GM18907 (cell line): Measurements from ENCODE around the gene YRDC.
"Not testable (repeated sequence)": the region's sequence is repeated elsewhere in the genome, so short reads cannot be mapped to it uniquely, and the experiment has no call there.

ENCODE experiments used
- ATAC-seq: cut with Tn5 transposase; IDR thresholded peaks from one replicate; pipeline ENCODE4 v1.9.1; 2021; ENCODE audit warnings: mild to moderate bottlenecking, moderate library complexity; ENCODE audit not compliant: unreplicated experiment

YRDC gene

DNA sequence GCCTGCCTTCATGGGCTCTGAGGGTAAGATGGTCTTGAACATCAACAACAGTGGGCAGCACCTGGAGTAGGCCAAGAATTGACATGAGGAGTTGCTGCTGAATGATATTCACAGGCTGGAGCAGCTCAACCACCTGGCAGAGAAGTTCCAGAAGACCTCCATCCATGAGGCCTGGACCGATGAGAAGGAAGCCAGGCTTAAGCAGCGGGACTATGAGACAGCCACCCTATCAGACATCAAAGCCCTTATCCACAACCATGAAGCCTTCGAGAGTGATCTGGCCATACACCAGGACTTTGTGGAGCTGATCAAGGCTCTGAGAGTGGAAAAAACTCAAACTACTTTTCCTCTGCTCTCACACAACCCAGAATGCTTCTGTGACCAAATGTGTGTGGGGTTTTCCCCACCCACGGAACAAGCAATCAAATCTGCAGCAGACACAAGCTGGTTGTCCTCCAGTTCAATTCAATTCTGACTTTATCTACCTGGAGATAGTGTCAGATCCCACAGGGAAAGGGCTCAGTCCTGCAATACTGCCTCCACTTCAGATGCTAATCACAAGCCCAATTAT lies 31.0 kb downstream of the YRDC start:
- ATAC-seq = no peak

DNA sequence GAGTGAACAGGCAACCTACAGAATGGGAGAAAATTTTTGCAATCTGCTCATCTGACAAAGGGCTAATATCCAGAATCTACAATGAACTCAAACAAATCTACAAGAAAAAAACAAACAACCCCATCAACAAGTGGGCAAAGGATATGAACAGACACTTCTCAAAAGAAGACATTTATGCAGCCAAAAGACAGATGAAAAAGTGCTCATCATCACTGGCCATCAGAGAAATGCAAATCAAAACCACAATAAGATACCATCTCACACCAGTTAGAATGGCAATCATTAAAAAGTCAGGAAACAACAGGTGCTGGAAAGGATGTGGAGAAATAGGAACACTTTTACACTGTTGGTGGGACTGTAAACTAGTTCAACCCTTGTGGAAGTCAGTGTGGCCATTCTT lies 36.6 kb downstream of the YRDC start:
- not testable (repeated sequence) for ATAC-seq

DNA sequence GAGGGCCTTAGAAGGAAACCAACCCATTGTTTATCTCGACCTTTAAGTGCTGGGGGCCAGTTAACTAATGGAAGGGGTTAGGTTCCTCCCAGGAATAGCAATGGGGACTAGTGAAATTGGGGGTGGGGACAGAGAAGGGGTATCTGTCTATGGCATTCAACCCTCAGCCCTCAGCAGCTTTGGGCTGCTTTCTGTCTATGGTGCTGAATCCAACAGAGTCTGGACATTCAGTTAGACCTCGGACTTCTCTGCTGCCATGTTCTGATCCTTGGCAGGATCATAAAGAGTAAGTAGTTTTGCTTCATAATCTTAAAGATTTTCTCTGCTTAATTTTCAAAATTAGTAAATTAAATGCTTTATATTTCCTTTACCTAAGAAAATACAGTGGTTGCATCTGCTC lies 40.5 kb downstream of the YRDC start:
- no peak for ATAC-seq

GRCh38 chr1:37765916-37766664 lies 41.9 kb downstream of the YRDC start:
- no peak for ATAC-seq

DNA sequence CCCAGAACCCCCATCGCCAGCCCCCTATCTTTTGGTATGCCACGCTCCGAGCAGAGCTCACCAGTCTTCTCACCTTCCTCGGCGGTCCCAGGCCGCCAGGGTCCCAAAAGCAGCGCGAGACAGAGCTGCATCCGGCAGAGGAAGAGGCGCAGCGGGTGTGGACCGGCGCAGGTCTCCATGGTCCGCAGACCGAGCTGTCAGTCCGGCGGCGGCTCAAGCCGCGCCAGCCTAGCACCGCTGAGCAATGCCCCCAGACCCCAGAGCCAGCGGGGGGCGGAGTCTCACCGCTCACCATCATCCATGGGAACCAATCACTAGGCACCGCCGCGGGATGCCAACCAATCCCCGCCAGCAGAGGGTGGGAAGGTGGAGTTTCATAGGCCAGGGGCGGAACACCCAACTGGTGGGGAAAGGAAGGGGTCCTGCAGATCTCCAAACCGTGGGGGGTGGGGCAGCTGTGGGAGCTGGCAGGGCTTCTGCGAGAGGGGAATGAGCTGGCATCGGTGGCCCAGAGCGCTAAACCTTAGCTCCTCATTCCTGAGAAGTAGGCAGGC lies 43.0 kb downstream of the YRDC start, which contains the start of gene EPHA10:
EPHA10 (minus strand) TSS at position 233 of the 554 bp plus-strand sequence; CDS start at position 179, 54 bp downstream.
- no peak for ATAC-seq

GRCh38 chr1:37764414-37764825 lies 43.6 kb downstream of the YRDC start:
- no peak for ATAC-seq

- ATAC-seq = no peak
These were observed 44.1 kb downstream of the YRDC start for GRCh38 chr1:37763791-37764413.

- ATAC-seq = no peak
These were observed 45.5 kb downstream of the YRDC start for GRCh38 chr1:37762516-37762915.

- ATAC-seq = no peak
These were observed 46.5 kb downstream of the YRDC start for GRCh38 chr1:37761416-37762095.

GRCh38 chr1:37759451-37759850 lies 48.6 kb downstream of the YRDC start:
- no peak for ATAC-seq

- no peak for ATAC-seq
These were observed 52.0 kb downstream of the YRDC start for GRCh38 chr1:37755951-37756560.

DNA sequence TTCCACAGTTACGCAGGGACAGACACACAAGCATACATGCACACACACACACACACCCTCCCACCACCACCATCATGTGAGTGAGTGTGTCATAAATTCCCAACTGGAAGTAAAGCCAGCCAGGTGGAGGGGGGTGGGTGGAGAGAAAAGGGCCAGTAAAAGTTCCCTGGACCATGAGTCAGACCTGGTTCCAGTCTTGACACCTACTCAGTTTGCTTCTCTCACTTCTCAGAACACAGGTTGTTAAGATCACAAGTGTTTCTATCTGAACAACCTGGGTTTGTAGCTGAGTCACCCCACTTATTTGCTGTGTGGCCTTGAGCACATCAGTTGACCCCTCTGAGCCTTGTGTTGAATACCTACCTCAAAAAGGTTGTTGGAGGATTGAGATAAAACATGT lies 52.7 kb downstream of the YRDC start:
- no peak for ATAC-seq

GRCh38 chr1:37753473-37754321 lies 54.3 kb downstream of the YRDC start:
- no peak for ATAC-seq
